Ascending aorta (tissue), 2 donors: ENCODE data around the gene PNPLA5. TPM values are rescaled to one million over a fixed set of nuclear protein-coding genes. Genes with fewer than 3 reads are reported as not detected.

Source experiments
- DNase-seq, 2 donors: peaks; one replicate each; pipeline ENCODE4 v3.0.0-alpha.2; 2019; ENCODE audit warnings: low spot score in 2 of 2
- H3K27ac ChIP-seq, 2 donors: fragments of 200-600 bp; sonication (generic); one replicate each; pipeline ENCODE4 v1.5.1; 2016 to 2017; ENCODE audit warnings: mild to moderate bottlenecking in 1 of 2
- H3K27me3 ChIP-seq: fragments of 200-600 bp; sonication (generic); one replicate; pipeline ENCODE4 v1.5.1; 2017
- H3K36me3 ChIP-seq, 2 donors: fragments of 200-600 bp; sonication (generic); one replicate each; pipeline ENCODE4 v1.5.1; 2016
- H3K4me1 ChIP-seq, 2 donors: fragments of 200-600 bp; sonication (generic); one replicate each; pipeline ENCODE4 v1.5.1; 2016 to 2017; ENCODE audit warnings: mild to moderate bottlenecking in 1 of 2
- H3K4me3 ChIP-seq, 2 donors: fragments of 200-600 bp; sonication (generic); one replicate each; pipeline ENCODE4 v1.5.1; 2016 to 2017; ENCODE audit warnings: mild to moderate bottlenecking in 1 of 2
- H3K9me3 ChIP-seq, 2 donors: fragments of 200-600 bp; sonication (generic); one replicate each; pipeline ENCODE4 v1.5.1; 2016
- intact Hi-C: fragments of 100-400 bp; cut with DNase I; formaldehyde crosslinking; loops from one replicate; pipeline ENCODE4 v1.15.1; 2023
- total RNA-seq: library from RNA; depleted of rRNA; stranded (reverse); fragments of >200 nt; gene quantifications from one replicate; pipeline ENCODE4 v1.1.0, GENCODE V29; 2016
- TF ChIP-seq, protein P1 (sequence below), 3 experiments: fragments of 200-600 bp in 2 of 3; fragments of 450-650 bp in 1 of 3; sonication (generic) in 2 of 3; IDR thresholded peaks; one replicate each; pipeline ENCODE4 v1.5.1; 2016 to 2019; ENCODE audit warnings: antibody characterized with exemption in 3 of 3, mild to moderate bottlenecking in 1 of 3, moderate library complexity in 1 of 3

The PNPLA5 gene
- total RNA-seq, 1 donor from 2014 or later: not detected

DNA sequence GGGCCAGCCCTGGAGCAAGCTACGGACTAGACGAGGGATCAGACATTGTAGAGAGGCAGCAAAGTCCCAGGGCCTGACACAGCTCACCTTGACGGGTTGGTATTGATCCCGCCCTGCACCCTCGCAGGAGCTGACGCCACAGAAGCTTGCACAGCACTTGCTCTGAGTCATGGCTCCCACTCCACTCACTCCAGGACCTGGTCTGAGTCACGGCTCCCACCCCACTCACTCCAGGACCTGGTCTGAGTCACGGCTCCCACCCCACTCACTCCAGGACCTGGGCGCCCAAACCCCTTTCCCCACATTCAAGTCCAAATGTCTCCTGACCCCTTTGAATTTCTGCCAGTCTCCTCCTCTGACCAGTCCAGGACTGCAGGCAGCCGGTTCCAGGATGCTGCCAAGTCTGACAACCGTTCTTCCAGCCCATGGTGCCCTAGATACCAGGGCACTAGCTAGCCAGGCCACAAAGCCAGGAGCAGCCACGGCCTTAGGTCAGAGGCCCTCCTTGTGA is 6.0 kb upstream of the PNPLA5 start:
- intact Hi-C loops: no loop called here
- TF ChIP-seq, protein P1, sequence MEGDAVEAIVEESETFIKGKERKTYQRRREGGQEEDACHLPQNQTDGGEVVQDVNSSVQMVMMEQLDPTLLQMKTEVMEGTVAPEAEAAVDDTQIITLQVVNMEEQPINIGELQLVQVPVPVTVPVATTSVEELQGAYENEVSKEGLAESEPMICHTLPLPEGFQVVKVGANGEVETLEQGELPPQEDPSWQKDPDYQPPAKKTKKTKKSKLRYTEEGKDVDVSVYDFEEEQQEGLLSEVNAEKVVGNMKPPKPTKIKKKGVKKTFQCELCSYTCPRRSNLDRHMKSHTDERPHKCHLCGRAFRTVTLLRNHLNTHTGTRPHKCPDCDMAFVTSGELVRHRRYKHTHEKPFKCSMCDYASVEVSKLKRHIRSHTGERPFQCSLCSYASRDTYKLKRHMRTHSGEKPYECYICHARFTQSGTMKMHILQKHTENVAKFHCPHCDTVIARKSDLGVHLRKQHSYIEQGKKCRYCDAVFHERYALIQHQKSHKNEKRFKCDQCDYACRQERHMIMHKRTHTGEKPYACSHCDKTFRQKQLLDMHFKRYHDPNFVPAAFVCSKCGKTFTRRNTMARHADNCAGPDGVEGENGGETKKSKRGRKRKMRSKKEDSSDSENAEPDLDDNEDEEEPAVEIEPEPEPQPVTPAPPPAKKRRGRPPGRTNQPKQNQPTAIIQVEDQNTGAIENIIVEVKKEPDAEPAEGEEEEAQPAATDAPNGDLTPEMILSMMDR (IDR thresholded peaks at IDR 0.05): no peak
- no peaks in the 10 kb centered on the region for H3K36me3 ChIP-seq
- no peak overlapping the region for H3K27ac ChIP-seq
- no peaks in the 10 kb centered on the region for H3K27me3 ChIP-seq
- H3K9me3 ChIP-seq: no peaks in the 10 kb centered on the region
- no peak for DNase-seq
- H3K4me1 ChIP-seq: no peaks in the 10 kb centered on the region
- H3K4me3 ChIP-seq: no peak overlapping the region

DNA sequence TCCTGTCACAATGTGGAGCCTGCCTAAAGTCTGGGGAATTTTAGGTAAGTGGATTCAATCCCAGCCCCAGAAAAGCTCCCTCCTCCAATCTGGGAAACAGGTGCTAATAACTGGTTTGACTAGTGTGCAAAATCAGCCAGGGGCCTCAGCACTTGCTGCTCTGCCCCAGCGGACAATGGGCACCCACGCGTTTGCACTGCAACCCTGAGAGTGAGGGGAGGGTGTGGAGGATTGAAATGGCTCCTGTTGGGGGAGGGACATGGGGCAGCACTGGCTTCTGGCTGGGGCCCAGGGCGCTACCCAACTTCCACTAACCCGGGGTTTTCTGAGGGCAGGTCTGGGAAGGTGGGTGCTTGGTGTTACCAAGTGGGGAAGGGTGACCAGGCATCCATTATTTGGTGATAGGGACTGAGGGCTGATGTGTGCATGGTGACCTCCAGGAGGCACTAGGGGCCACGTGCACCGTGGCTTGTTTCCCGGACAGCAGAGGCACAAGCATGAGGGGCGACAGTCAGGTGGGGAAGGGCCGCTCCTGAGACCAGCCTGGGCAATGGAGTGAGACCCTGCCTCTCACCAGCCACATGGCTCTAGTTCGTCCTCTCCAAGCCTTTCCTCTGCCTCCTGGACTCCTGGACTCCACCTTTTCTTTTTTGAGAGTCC is 4.3 kb upstream of the PNPLA5 start:
- TF ChIP-seq, protein P1 (IDR thresholded peaks at IDR 0.05): no peak
- no peak overlapping the region for H3K4me3 ChIP-seq
- no peaks in the 10 kb centered on the region for H3K27me3 ChIP-seq
- H3K27ac ChIP-seq: no peak overlapping the region
- no peaks in the 10 kb centered on the region for H3K9me3 ChIP-seq
- intact Hi-C loops: no loop called here
- H3K4me1 ChIP-seq: no peaks in the 10 kb centered on the region
- DNase-seq: no peak
- H3K36me3 ChIP-seq: no peaks in the 10 kb centered on the region

DNA sequence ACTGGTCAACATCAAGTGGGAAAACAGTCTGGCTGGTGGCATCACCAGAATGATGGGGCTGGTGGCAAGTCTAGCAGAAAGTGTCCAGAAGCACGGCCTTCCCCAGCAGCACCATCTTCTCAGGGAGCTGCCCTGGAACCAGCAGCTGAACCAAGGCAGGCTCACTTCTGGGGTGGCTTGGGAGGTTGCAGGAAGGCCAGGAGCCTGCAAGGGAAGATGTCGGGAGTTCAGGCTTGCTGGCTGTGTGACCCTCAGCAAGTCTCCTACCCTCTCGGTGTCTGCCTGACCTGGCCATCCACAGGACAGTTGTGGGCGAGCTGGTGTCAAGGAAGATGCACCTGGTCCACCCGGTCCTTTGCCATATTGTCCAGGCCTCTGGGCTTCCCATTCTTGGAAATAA is 2.3 kb upstream of the PNPLA5 start:
- Histone ChIP-seq H3K27me3 (no peaks in the 10 kb centered on the region), H3K27ac (no peak overlapping the region), H3K36me3 (no peaks in the 10 kb centered on the region), H3K4me1 (no peaks in the 10 kb centered on the region), H3K9me3 (no peaks in the 10 kb centered on the region), H3K4me3 (no peak overlapping the region)
- TF ChIP-seq, protein P1 (IDR thresholded peaks at IDR 0.05): no peak
- intact Hi-C loops: no loop called here
- DNase-seq: no peak

DNA sequence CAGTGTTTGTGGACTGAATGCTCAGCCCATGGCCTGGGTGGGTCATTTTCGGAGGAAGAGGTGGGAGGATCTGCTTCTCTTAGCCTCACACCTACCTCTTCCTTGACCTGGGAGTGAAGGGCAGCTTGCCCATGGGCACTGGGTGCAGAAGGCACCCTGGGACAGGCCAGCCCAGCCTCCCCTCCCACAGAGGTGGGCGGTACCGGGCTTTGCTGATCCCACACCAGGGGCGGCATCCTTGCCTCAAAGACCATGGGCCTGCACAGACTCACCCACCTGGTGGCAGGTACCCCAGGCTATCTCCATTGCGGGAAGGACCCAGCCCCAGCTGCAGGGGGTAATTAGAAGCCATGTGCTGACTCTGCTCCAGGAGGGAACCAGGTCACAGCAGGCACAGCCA is 1.5 kb upstream of the PNPLA5 start:
- intact Hi-C loops: no loop called here
- DNase-seq: no peak
- TF ChIP-seq, protein P1 (IDR thresholded peaks at IDR 0.05): no peak

DNA sequence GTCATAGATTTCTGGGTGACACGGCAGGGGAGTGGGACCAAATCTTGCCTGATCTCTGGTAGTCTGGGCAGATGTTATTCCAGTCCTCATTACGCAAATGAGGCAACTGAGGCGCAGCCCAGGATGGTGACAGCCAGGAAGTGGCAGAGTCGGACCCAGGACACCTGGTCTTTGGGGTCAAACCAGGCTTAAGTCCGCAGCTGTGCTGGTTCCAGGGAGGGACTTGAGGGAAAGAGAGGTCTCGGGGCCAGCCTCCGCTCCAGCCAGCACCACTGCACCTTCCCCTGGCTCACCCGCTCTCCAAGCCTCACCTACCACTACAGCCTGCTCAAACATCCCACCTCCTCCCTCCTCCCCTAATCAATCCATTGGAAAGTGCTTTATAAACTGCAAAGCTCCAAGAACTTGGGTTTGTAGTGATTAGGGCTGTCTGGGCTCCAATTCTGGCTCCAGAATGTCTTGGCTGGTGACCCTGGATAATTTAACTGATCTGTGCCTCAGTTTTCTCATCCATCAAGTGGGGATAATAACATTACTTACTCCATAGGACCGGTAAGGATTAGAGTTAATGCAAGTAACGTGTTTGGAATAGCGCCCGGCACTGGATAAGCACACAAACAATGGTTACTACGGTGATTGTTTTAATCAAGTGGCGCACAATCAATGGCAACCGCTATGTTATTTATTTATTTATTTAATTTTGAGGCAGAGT is 526 bp upstream of the PNPLA5 start:
- Histone ChIP-seq H3K4me1 (no peaks in the 10 kb centered on the region), H3K9me3 (no peaks in the 10 kb centered on the region), H3K27ac (no peak overlapping the region), H3K4me3 (no peak overlapping the region), H3K36me3 (no peaks in the 10 kb centered on the region), H3K27me3 (no peaks in the 10 kb centered on the region)
- TF ChIP-seq, protein P1 (IDR thresholded peaks at IDR 0.05): no peak
- no peak for DNase-seq
- intact Hi-C loops: no loop called here

More for the DNA sequence above, 1.5 kb upstream of the PNPLA5 start:
- H3K4me3 ChIP-seq: no peak overlapping the region
- H3K27me3 ChIP-seq: no peaks in the 10 kb centered on the region
- no peak overlapping the region for H3K27ac ChIP-seq
- no peaks in the 10 kb centered on the region for H3K4me1 ChIP-seq
- no peaks in the 10 kb centered on the region for H3K9me3 ChIP-seq
- no peaks in the 10 kb centered on the region for H3K36me3 ChIP-seq
